ENCODE results near the gene ERFE.

DNA sequence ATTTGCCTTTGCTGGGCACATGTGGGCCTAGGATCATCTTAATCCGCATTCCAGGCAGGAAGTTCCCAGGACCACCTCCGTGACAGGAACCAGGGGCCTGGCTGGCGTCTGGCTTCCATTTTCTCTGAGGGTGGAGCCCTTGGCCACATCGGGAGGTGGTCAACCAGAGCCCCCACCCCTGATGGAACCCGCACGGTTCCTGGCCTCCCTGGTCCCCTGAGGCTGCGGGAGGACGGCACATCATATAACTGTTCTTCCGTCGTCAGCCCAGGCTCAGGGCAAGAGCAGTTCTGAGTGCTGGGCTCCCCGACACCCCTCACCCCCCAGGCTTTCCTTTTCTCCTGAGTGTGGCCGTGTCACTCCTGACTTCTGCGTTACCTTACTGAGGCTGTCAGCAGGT lies 45.2 kb upstream of the ERFE start:
- TF ChIP-seq, protein P1, sequence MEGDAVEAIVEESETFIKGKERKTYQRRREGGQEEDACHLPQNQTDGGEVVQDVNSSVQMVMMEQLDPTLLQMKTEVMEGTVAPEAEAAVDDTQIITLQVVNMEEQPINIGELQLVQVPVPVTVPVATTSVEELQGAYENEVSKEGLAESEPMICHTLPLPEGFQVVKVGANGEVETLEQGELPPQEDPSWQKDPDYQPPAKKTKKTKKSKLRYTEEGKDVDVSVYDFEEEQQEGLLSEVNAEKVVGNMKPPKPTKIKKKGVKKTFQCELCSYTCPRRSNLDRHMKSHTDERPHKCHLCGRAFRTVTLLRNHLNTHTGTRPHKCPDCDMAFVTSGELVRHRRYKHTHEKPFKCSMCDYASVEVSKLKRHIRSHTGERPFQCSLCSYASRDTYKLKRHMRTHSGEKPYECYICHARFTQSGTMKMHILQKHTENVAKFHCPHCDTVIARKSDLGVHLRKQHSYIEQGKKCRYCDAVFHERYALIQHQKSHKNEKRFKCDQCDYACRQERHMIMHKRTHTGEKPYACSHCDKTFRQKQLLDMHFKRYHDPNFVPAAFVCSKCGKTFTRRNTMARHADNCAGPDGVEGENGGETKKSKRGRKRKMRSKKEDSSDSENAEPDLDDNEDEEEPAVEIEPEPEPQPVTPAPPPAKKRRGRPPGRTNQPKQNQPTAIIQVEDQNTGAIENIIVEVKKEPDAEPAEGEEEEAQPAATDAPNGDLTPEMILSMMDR (conservative IDR thresholded peaks at IDR 0.05), result no peak
- TF ChIP-seq EZH2 (IDR thresholded peaks at IDR 0.05; ENCODE audit: low read depth), result no peak
